ENCODE results near the gene CDC42SE2.

DNA sequence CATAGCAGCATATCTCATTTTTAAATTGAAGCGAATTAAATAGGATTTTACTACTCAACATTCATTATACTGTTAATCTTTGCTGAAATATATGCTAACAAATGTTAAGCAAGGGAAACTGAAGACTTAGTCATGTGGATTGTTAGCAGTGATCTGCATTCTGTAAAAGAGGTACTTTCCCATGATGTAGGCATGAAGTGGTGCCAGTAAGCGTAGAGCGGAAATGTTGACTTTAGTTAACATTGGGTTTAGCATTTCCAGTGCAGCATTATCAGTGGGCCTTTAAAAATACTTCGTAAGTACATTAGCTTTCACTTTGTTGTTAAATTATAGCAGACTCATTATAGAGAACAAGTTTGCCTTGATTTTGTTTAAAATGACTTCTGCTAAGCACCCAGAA, 130.3 kb downstream of the CDC42SE2 start:
- no peak for TF ChIP-seq YY1 (IDR thresholded peaks at IDR 0.05; ENCODE audit: low read depth)
- no peak for TF ChIP-seq RAD21 (IDR thresholded peaks at IDR 0.05; ENCODE audit: low read depth)
- no peak for TF ChIP-seq TAF1 (IDR thresholded peaks at IDR 0.05; ENCODE audit: low read depth)
- no peak for TF ChIP-seq CREB1 (IDR thresholded peaks at IDR 0.05; ENCODE audit: low read depth)
- no peak for TF ChIP-seq EP300 (IDR thresholded peaks at IDR 0.05; ENCODE audit: borderline replicate concordance)
- no peak for TF ChIP-seq TEAD4 (IDR thresholded peaks at IDR 0.05)
- TF ChIP-seq, protein P1, sequence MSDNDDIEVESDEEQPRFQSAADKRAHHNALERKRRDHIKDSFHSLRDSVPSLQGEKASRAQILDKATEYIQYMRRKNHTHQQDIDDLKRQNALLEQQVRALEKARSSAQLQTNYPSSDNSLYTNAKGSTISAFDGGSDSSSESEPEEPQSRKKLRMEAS (IDR thresholded peaks at IDR 0.05): no peak
- TF ChIP-seq CEBPB (IDR thresholded peaks at IDR 0.05): no peak
